NCI-H1694 treated with DMSO at 0.1 percent for 48 hours (cell line): ENCODE data around the gene COL27A1.

ENCODE experiments used
- DNase-seq: peaks from one replicate; lab custom pipeline; 2025; lab: John Stamatoyannopoulos, UW

COL27A1 gene

DNA sequence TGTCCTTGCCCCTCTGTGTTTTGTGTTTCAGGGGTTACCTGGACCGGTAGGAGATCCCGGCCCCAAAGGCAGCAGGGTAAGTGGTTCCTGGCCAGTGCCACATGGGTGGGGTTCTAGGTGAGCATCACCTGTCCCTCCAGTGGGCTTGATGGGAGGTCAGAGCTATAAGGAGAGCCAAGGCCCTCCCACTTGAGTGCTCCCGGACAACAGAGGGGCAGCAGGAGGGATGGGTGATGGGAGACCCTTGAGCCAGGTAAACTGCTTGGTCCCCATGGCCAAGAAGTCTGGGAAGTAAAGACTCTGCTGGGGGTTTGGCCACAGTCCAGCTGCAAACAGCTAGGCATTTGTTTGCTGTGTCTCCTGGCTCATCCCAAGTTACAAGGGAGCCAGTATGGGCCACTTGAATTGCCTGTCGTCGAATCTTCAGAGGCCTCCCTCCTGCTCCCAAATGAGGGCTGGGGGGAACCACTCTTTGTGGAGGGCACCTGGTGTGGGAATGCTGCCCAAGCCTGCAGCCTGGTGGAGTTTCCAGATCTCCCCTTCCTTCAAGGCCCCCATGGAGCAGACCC lies 51.0 kb downstream of the COL27A1 start:
- no peak for DNase-seq

DNA sequence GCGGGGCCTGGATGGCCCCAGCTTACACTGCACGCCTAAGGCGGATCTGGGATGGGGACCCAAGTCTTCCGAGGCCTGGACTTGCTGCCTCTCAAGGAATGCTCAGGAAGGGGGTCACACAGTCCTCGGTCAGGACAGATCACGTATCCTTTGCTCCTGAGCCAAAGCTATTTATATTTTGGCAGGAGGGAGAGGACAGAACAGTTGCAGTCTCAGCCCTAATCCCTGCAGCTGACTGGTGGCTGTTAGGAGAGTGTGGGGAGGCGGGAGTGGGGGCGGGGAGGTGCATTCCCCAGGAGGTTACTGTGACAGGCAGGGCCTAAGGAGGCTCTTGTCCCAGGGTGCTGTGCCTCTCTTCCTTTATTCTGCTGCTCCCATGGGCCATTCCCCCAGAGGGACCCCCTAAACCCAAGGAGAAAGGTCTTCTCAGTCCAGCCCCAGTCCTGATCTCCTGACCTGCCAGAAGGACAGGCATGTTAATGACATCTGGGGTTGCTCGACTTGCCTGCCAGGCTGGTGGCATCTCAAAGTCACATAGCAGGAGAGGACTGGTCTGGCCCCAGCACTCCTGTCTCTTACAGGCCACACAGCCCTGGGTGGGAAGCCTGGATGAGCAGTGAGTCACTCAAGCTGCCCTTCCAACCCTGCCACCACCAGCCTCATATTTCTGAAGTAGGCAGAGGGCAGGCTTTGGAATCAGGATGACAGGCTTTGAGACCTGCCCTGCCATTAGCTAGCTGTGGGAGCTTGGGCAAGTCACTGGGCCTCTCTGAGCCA lies 51.9 kb downstream of the COL27A1 start:
- no peak for DNase-seq

DNA sequence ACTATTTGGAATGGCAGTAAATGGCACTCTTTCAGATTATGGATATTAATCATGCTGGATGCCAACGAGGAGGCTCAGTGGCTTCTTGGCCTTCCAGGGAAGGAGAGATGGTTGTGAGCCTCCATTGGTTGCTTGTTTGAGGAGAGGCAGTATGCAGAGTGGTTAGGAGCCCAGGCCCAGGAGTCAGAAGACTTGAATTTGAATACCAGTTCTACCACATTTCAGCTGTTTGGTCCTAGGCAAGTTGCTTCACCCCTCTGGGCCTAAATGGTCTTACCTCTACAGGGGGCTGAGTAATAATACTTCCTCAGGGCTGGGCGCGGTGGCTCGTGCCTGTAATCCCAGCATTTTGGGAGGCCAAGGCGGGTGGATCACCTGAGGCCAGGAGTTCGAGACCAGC lies 52.5 kb downstream of the COL27A1 start:
- DNase-seq: no peak

DNA sequence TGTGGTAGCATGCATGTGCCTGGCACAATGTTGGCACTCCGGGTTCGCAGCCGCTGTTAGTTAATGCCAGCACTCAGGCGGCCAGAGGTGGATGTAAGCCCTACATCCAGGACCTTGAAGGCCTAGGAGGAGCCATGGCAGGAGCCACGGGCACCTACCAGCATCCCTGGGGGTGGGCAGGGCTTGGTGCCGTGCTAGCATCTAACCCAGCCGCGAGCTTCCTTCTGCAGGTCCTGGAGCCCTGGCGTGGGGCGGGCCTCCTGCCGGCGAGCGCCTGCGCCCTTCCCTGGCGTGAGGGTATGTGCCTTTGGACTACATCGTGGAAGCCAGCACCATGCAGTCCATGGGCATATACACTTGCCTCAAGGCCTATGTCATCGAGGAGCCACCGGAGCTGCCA lies 53.8 kb downstream of the COL27A1 start:
- no peak for DNase-seq

DNA sequence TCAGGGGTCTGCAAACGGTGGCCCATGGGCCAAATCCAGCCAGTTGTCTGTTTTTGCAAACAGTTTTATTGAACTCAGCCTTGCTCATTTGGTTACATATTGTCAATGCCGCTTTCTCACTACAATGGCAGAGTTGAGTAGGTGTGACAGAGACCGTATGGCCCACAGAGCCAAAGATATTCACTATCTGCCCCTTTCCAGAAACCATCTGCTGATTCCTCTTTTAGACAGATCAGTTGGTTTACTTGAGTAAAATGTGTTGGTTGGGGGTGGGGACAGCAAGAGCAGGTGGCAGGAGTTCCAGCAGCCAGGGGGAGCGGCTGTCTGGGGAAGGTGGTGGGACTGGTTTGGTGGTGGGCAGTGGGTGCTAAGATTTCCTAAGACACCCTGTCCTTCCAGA lies 54.8 kb downstream of the COL27A1 start:
- DNase-seq: peak; percentile 26

DNA sequence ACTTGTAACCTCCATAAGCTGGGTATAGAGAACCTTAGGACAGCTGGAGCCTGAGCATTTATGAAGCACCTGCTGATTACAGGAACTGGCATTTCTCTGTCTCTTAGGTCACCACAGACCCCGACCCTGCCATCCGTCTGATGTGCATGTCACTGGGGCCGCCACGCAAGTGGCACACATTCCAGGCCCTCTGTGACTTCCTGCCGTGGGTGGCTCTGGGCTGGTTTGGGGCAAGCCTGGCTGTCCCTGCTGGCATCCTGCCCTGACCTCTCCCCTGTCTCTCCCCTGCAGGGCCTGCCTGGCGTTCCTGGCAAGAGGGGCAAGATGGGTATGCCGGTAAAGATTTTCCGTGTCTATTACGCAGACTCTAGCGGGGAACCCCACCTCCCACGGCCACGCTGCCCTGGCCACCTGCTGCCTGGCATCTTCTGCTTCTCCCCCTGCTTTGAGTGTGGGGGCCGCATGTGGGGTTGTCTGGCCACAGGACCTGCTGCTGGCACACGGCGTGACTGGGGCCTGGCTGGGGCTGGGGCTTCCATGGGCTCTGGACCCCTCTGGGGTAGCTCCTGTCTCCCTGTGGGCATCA lies 55.4 kb downstream of the COL27A1 start:
- no peak for DNase-seq

DNA sequence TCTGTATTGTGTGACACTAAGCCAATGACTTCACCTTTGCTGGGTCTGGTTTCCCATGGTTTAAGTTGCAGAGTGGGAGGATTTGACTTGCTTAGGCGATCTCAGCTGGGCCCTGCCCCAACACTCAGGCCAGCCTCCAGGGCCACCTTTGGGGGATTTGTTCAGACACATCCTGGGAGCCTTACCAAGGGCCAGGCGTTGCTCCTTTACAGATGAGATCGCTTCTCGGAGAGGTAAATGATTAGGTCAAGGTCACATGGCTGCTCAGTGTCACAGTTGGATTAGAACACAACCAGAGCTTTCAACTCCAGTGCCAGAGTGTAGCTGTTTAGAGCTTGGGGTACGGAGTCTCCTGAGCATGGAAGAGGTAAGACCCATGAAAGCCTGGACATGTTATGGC lies 57.5 kb downstream of the COL27A1 start:
- no peak for DNase-seq

DNA sequence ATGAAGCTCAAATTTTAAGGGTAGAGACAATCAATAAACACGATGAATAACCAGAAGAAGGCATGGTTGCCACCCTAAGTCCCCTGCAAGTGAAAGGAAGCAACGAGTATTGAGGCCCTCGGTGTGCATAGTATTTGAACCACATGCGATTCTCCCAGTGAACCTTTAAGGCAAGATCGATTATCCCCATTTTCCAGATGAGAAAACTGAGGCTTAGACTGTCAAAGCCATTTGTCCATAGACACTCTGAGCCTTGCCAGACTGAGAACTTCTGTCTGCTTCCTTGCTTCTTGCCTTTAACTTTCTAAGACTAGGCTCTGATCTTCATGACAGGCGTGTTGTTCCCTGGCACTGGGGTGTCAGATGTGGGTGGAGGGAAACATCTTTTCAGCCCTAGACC lies 58.2 kb downstream of the COL27A1 start:
- no peak for DNase-seq

DNA sequence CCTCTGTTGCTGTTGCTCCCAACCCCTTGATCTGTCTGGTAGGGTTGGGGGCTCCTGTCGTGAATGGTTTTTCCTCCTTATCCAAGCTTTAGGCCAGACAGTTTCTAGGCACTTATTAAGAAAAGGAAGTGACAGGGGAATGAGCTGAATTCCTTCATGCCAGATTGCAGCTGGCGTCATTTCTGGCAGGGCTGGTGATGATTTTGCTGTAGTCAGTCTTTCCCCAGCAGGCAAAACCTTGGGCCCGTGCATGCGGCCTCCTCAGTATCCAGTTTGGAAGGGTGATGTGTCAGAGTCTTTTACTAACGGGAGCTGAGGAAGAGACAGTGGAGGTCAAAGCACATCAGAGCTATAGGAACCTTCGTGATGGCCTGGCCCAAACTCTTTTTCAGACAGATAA lies 58.8 kb downstream of the COL27A1 start:
- DNase-seq: no peak

DNA sequence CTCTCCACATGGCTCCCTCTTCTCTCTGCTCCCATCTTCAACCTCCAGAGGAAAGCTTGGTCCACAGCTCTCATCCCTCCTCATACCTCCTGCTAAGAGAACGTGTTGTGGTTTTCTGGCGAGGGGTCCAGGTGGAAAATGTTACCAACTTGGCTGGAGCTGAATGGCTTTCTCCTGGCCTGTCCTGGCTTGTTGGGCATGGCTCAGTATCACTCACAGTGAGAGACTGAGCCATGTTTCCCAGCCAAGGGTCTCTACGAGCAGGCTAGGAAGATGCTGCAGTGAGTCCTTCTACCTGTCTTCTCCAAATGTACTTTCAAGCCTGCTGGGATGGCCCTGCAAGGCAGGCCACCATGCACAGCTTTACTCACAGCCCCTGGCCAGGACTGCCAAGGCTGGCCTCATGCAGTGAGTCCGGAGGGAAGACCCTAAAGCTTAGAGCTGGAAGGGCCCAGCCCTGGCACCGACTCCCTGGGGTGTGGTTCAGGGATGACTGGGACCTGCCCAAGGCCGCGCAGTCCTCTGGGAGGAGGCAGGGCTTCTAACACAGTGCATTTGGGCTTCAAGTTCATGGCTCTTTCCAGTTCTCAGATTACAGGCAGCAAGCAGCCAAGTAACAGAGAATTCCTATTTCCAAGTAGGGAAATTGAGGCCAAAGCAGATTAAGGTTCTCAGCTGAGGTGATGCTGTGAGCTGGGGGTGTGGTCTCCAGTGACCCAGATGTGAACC lies 59.5 kb downstream of the COL27A1 start:
- DNase-seq: no peak

DNA sequence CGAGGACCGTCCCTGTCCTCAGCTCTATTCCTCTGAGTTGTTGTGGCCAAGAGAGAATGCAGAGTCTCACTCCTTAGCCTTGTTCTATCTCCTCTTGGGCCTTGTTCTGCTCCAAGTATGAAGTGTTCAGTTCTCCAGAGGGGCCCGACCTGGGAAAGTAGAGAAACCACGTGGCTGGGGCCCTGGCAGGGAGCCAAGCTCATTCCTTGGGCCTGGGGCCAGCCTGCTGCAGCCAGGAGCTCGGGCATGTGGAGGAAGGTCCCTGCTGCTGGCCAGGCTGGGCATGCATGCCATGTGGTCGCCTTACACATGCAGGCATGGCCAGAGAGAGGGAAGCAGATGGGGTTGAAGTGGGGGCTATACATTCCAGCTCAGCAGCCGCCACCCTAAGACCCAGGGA lies 60.7 kb downstream of the COL27A1 start:
- DNase-seq: no peak

DNA sequence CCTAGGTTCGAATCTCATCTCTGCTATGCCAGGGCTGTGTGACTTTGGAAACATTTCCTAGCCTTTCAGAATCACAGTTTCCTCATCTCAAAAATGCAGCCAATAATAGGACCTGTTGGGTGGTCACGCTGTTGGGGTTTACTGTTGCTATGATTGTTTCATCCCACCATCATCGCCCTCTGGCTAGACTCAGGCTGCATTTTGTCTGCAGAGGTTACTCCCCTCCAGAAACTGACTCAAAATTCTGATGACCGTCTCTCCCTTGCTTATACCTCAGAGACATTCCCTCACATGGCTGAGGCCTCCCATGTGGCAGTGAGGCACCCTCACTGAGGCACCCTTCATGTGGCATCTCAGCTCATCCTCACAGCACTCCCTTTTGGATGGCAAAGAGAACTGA lies 61.6 kb downstream of the COL27A1 start:
- DNase-seq: no peak

DNA sequence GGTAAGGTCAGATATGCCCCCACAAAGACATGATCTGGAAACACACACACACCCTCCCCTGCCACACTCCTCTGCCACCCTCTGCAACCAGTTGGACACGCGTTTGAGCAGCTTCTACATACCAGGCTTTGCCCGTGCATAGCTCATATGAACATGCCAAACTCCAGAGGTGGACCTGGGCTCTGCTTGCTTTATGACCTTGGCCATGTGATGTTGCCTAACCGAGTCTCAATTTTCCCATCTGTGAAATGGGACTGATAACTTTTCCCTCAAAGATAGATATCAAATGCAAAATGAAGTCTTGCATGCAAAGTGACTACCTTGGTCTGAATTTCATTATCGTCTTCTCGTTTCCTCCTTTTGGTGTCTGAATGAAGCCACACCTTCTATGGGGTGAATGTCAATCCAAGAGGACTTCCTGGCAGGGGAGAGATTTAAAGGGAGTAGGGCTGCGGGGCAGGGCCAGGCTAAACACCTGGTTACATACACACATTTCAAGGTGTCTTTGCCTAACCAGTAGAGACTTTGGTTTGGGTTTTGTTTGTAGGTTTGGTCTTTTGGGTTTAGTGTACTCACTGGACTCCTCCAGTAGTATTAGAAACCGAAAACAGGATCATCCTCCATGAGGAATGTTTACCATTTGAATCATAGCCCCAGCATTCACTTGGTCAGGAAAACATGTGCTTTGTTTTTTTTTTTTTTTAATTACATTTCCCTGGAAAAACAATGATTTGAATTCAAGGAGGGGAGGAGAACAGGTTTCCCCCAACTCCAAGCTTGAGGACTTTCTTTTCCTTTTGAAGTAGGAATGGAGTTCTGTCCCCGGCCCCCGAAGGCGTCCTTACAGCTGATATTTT lies 63.2 kb downstream of the COL27A1 start:
- no peak for DNase-seq

DNA sequence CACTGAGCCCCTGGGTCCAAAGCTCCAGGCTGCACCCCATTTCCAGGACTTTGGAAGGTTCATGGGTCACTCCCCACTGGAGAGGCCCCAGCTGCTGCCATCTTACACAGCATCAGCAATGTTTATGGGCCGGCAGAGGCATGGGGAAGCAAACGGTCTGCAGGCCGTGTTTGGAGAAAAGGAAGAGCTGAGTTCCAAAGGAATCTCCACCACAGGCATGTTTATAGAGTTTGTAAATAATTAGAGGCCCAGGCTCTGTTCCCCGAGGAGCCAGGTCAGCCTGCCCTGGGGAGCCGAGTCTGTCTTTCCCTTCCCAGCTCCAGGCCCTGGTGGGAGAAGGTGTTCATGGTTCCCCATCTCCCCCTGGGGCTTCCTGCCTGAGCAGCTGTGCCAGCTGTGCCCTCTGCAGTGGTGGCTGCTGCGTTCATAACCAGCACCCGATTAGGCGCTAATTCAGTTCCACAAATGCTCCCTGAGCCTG lies 64.8 kb downstream of the COL27A1 start:
- no peak for DNase-seq

DNA sequence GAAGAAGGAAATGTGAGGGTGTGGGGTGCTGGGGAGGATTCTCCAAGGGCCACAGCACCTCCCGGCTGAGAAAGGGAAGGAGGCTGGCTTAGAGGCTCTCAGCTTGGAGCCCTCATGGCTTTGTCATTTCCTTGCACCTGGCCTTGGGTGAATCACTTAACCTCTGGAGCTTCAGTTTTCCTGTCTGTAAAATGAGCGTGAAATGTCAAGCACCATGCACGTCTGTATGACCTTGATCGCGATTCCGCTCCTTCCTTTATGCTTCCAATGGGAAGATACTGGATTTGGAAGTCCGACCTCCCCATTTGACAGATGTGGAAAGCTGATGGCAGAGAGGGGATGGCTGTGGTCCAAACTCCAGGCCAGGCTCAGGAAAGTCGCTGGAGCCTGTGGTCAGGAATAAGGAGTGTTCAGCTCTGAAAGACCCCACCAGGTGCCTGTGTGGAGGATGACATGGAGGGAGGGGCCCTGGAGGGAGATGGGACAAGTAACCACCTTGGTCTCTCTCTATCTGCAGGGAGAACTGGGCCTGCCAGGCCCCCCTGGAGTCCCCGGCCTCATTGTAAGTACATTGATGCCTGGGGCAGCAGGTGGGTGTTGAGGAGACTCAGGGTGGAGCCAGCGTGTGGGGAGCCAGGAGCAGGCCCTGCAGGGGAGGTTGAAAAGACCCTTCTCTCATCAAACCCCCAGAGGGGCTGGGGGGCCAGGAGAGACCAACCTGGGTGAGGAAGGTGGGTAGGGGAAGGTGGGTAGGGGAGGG lies 66.5 kb downstream of the COL27A1 start:
- DNase-seq: no peak

DNA sequence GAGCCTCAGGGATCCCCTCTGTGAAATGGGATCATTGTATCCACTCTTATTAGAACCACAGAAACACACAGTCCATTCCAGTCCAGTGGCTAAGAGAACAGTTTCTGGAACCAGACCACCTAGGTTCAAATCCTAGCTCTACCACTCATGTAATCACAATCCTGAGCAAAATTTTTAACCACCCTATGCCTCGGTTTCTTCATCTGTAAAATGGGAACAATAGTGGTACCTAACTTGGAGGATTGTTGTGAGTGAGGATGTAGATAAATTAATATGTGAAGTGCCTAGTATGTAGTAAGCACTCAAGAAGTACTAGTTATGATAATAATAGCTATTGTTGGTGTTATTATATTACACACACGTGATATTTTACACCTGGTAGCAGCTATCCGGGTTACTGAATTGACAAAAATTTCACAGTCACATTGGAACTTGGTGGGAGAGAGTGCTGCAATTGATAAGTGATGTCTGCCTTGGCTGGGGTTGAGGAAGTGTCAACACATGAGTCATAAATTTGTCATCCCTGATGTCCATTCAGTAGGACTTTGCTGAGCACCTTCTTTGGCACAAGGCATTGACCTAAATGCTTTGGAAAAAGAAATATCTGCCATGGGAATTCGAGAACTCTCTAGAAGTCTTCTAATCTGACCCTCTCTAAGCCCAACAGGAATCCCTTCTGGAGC lies 68.4 kb downstream of the COL27A1 start:
- DNase-seq: no peak

DNA sequence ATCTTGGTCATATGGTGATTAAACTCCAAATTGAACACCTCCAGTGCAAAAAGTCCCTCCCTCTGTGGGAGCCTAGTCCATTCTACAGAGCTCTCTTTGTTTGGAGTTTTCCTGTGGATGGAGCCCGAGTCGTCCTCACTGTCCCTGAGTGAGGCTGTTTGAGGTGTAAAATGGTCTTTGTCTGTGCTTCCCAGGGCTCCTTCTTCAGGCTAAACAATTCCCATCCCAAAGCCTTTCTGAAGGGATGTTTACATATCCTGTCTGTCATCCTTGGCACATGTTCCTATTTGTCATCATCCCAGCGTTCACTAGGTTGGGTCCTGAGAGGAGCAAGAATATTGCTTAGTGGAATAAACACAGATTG lies 68.9 kb downstream of the COL27A1 start:
- DNase-seq: no peak

DNA sequence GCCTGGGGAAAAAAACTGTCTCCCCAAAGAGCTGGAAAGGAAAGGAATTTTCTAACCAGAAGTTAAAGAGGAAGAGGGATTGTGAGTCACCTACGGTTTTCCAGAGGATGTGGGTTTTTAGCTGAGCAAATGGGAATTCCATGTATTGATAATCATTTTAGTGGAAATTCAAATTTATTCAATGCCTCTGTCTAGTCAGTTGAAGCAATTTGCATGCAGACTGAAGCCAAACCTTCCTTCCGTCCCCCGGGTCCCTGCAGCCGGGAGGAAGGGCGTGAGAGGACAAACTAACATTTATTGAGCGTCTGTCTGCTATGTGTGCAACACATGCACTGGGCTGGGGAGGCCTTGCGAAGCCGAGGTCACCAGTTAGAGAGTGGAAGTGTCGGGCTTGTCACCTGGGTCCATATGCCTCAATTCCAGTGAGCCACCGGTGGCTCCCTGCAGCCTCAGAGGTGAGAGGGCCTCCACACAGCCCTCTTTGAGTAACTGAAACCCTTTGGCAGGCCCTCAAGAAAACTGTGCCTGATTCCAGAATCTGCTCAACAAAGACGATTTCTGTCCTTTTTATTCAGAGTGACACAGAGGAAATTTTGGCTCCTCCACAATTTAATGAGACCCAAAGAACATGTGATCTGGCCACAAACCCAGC lies 70.3 kb downstream of the COL27A1 start:
- no peak for DNase-seq

DNA sequence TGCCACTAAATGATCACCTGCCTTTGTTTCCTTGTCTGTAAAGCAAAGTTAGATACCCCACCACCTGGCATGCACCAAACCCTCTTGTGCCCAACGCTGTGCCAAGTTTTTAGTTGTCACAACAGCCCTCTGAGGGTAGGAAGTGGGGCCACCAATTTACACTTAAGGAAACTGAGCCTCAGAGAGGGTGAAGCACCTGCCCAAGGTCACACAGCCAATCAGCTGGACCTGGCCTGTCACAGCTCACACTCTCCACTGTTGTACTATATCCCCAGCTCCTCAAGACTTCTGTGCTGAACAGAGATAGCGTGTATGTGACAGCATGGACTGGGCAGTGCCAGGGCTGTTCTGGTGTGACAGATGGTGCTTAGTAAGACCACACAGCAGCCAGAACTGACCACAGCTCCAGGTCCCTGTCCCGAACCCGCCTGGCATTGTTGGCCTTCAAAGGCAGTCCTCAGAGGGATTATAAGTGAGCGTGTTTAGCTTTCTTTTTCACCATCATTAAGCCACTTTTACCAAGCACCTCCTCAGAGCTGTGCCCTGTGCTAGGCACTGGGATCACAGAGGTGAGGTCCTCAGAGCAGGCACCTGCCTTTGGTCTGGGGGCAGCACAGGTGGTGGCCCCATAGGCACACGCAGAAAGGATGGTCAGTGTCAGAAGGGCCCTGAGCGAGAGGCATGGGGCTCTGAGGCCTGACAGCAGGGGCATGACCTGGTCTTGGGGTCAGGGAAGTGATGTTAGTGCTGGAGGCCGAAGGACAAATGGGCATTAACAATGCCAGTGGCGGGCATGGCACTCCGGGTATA lies 71.1 kb downstream of the COL27A1 start:
- DNase-seq: no peak
